ENCODE measurements around the gene NOS1AP. TPM values are rescaled to one million over a fixed set of nuclear protein-coding genes. Genes with fewer than 3 reads are reported as not detected.

The NOS1AP gene
- total and polyA plus RNA-seq, 8 donors, result 0.25 to 13.8 (median 6.2) TPM

- peak in 1 of 2 donors; percentile 50 for DNase-seq
- TF ChIP-seq POLR2A (IDR thresholded peaks at IDR 0.05) (no peak), CTCF (IDR thresholded peaks at IDR 0.05) (no peak), EP300 (IDR thresholded peaks at IDR 0.05) (no peak), POLR2AphosphoS5 (IDR thresholded peaks at IDR 0.05) (no peak)
- 26 to 66% (median 45%) methylated on average over 3 of the region's 3 CpGs for WGBS, 5 donors
- Histone ChIP-seq H3K4me1 (peaks cover 29 to 82% (median 66%) of the 10 kb centered on the region in 4 donors), H3K36me3 (no peaks in the 10 kb centered on the region), H3K27me3 (no peaks in the 10 kb centered on the region), H3K9me3 (no peaks in the 10 kb centered on the region), H3K27ac (peak overlapping the region in 4 of 5 donors; percentile 22 to 72 (median 38)), H3K4me3 (no peak overlapping the region)
- intact Hi-C loops (cut with DNase I; ENCODE audit: low total_unique reads), result no loop called here
Observed at GRCh38 chr1:162191396-162192305, 122.2 kb downstream of the NOS1AP start.

DNA sequence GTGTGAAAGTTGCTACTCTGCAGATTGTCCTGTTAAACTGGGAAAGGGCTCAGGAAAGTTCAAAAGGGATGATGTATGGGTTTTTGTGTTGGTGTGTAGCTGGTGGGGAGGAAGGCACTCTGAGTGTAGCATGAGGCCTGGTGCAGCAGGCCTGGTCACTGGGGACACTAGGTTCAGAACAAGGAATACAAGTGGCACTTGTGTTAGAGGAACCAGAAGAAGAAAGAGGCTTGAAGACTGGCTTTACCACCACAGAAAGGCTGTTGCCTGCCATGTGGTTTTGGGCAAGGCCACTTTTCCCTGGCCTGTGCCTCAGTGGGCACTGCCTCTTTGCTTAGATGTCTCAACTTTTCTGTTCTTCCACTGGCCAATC, 122.8 kb downstream of the NOS1AP start:
- Histone ChIP-seq H3K36me3 (no peaks in the 10 kb centered on the region), H3K4me1 (peaks cover 35 to 88% (median 72%) of the 10 kb centered on the region in 4 donors), H3K4me3 (no peak overlapping the region), H3K27me3 (no peaks in the 10 kb centered on the region), H3K9me3 (no peaks in the 10 kb centered on the region), H3K27ac (peak overlapping the region in 4 of 5 donors; percentile 22 to 46 (median 32))
- TF ChIP-seq POLR2AphosphoS5 (IDR thresholded peaks at IDR 0.05) (no peak), CTCF (IDR thresholded peaks at IDR 0.05) (no peak), POLR2A (IDR thresholded peaks at IDR 0.05) (no peak), EP300 (IDR thresholded peaks at IDR 0.05) (no peak)
- intact Hi-C loops (cut with DNase I; ENCODE audit: low total_unique reads), result no loop called here
- no peak for DNase-seq

DNA sequence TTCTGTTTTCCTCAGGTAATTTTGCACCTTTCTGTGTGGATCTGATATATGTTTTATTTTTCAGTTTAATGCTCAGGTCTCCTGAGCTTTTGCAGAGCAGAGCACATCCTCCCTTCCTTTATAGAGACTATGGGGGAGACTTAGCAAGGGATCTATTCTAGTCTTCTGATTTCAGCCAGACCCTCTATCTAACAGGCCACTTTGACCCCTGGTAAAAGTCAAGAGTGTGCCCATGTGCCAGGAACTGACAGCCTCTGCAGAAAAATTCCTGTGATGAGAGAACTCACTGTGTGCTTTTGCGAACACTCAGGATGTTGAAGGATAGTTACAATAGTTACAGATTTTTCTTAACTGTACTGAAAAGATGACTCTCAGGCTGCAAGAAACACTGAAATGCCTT, 123.3 kb downstream of the NOS1AP start:
- DNase-seq, result no peak
- Histone ChIP-seq H3K4me3 (no peak overlapping the region), H3K27me3 (no peaks in the 10 kb centered on the region), H3K4me1 (peaks cover 40 to 88% (median 75%) of the 10 kb centered on the region in 4 donors), H3K9me3 (no peaks in the 10 kb centered on the region), H3K36me3 (no peaks in the 10 kb centered on the region), H3K27ac (peak overlapping the region in 3 of 5 donors; percentile 4 to 35 (median 31))
- 87 to 95% (median 92%) methylated on average over 1 of the region's 1 CpG for WGBS, 5 donors
- TF ChIP-seq POLR2AphosphoS5 (IDR thresholded peaks at IDR 0.05), result no peak
- intact Hi-C loops (cut with DNase I; ENCODE audit: low total_unique reads), result no loop called here

DNA sequence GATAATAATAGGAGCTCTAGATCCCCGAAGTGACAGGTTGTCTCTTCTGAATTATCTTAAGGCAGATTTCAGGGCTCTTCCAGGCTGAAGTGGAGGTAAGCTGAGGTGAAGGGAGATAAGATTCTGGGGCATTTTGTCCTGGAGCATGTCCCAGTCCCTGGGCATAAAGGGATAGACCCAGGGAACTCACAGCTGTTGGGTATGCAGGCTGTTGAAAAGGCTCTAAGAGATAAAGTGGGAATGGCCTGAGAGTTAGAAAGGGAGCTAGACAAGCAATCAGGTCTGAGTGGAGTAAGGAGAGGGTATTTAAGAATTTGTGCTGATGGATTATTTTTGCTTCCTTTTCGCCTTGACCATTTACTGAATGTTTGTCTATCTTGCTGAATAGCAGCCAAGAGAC, 123.7 kb downstream of the NOS1AP start:
- TF ChIP-seq POLR2A (IDR thresholded peaks at IDR 0.05), result no peak
- TF ChIP-seq EP300 (IDR thresholded peaks at IDR 0.05), result no peak
- no peak for TF ChIP-seq CTCF (IDR thresholded peaks at IDR 0.05)
- TF ChIP-seq POLR2AphosphoS5 (IDR thresholded peaks at IDR 0.05), result no peak
- 30 to 52% (median 34%) methylated on average over 2 of the region's 2 CpGs for WGBS, 5 donors
- H3K27ac ChIP-seq, result peak overlapping the region; percentile 4 to 36 (median 31)
- H3K9me3 ChIP-seq, result no peaks in the 10 kb centered on the region
- no peaks in the 10 kb centered on the region for H3K27me3 ChIP-seq
- H3K4me1 ChIP-seq, result peaks cover 42 to 88% (median 75%) of the 10 kb centered on the region in 4 donors
- no peak overlapping the region for H3K4me3 ChIP-seq
- no peaks in the 10 kb centered on the region for H3K36me3 ChIP-seq
- intact Hi-C loops (cut with DNase I; ENCODE audit: low total_unique reads), result no loop called here
- DNase-seq, result no peak

DNA sequence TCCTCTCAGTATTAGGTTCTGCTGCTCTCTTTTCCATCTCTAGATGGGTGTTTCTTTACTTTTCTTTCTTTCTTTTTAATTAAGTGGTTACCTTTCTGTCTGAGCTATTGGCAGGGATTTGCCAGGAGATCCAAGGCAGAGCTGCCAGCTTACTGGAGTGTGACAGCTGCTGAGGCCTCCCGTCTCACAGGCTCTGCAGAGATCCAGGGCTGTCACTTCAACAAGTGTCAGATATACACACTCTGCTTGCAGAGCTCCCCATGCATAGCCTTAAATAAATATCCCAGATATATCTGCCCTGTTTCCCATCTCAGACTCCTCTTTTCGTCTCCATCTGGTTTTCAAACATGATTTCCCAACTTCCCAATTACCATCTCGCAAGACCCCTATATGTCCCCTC, 124.3 kb downstream of the NOS1AP start:
- no peaks in the 10 kb centered on the region for H3K9me3 ChIP-seq
- no peak for DNase-seq
- 56 to 65% (median 59%) methylated on average over 3 of the region's 3 CpGs for WGBS, 5 donors
- peak overlapping the region; percentile 4 to 35 (median 29) for H3K27ac ChIP-seq
- peaks cover 42 to 83% (median 70%) of the 10 kb centered on the region in 4 donors for H3K4me1 ChIP-seq
- intact Hi-C loops (cut with DNase I; ENCODE audit: low total_unique reads), result no loop called here
- H3K4me3 ChIP-seq, result no peak overlapping the region
- H3K36me3 ChIP-seq, result no peaks in the 10 kb centered on the region
- TF ChIP-seq CTCF (IDR thresholded peaks at IDR 0.05) (no peak), POLR2A (IDR thresholded peaks at IDR 0.05) (no peak), POLR2AphosphoS5 (IDR thresholded peaks at IDR 0.05) (no peak), EP300 (IDR thresholded peaks at IDR 0.05) (no peak)
- H3K27me3 ChIP-seq, result no peaks in the 10 kb centered on the region

All from stomach (tissue), 9 donors.